Measurements from ENCODE around the gene NPHS1. TPM values are rescaled to one million over a fixed set of nuclear protein-coding genes. Genes with fewer than 3 reads are reported as not detected.

NPHS1 gene
- total and polyA plus RNA-seq, 3 donors from 2014 or later, result 1.8 to 3.8 (median 2.7) TPM

- Histone ChIP-seq H3K27ac (no peak overlapping the region), H3K27me3 (no peaks in the 10 kb centered on the region), H3K36me3 (ENCODE audit: low read depth, missing control alignments) (no peaks in the 10 kb centered on the region), H3K4me3 (peak overlapping the region; percentile 18 to 24), H3K4me1 (no peaks in the 10 kb centered on the region), H3K9me3 (no peaks in the 10 kb centered on the region)
- intact Hi-C loops (cut with DNase I; ENCODE audit: low total_unique reads), result no loop called here
- no peak for DNase-seq
- TF ChIP-seq POLR2A (IDR thresholded peaks at IDR 0.05) (no peak), CTCF (IDR thresholded peaks at IDR 0.05) (no peak)
- WGBS, 2 donors, result 3 to 4% methylated on average over 33 to 53 of the region's 63 CpGs
These were observed 6.9 kb downstream of the NPHS1 start for GRCh38 chr19:35845215-35846037.

GRCh38 chr19:35844482-35845214 lies 7.7 kb downstream of the NPHS1 start:
- DNase-seq, result no peak
- intact Hi-C loops (cut with DNase I; ENCODE audit: low total_unique reads), result no loop called here
- Histone ChIP-seq H3K4me1 (no peaks in the 10 kb centered on the region), H3K9me3 (no peaks in the 10 kb centered on the region), H3K27me3 (no peaks in the 10 kb centered on the region), H3K36me3 (ENCODE audit: low read depth, missing control alignments) (no peaks in the 10 kb centered on the region), H3K27ac (no peak overlapping the region), H3K4me3 (no peak overlapping the region)
- TF ChIP-seq CTCF (IDR thresholded peaks at IDR 0.05) (no peak), POLR2A (IDR thresholded peaks at IDR 0.05) (no peak)
- 37 to 39% methylated on average over 16 of the region's 16 CpGs for WGBS, 2 donors

GRCh38 chr19:35843676-35844481 lies 8.4 kb downstream of the NPHS1 start:
- H3K36me3 ChIP-seq (ENCODE audit: low read depth, missing control alignments), result no peaks in the 10 kb centered on the region
- H3K9me3 ChIP-seq, result no peaks in the 10 kb centered on the region
- TF ChIP-seq POLR2A (IDR thresholded peaks at IDR 0.05) (no peak), CTCF (IDR thresholded peaks at IDR 0.05) (no peak)
- H3K4me3 ChIP-seq, result no peak overlapping the region
- peak; percentile 63 for DNase-seq
- WGBS, 2 donors, result 5 to 9% methylated on average over 19 to 41 of the region's 42 CpGs
- no peaks in the 10 kb centered on the region for H3K4me1 ChIP-seq
- H3K27me3 ChIP-seq, result no peaks in the 10 kb centered on the region
- intact Hi-C loops (cut with DNase I; ENCODE audit: low total_unique reads), result no loop called here
- H3K27ac ChIP-seq, result no peak overlapping the region

- no peak overlapping the region for H3K4me3 ChIP-seq
- no peak for DNase-seq
- H3K27ac ChIP-seq, result no peak overlapping the region
- H3K9me3 ChIP-seq, result no peaks in the 10 kb centered on the region
- intact Hi-C loops (cut with DNase I; ENCODE audit: low total_unique reads), result no loop called here
- 83 to 86% methylated on average over 4 of the region's 4 CpGs for WGBS, 2 donors
- H3K27me3 ChIP-seq, result no peaks in the 10 kb centered on the region
- H3K4me1 ChIP-seq, result no peaks in the 10 kb centered on the region
- no peaks in the 10 kb centered on the region for H3K36me3 ChIP-seq (ENCODE audit: low read depth, missing control alignments)
- TF ChIP-seq POLR2A (IDR thresholded peaks at IDR 0.05) (no peak), CTCF (IDR thresholded peaks at IDR 0.05) (no peak)
These were observed 9.5 kb downstream of the NPHS1 start for GRCh38 chr19:35842666-35843272.

Measured in testis (tissue), 3 donors.